ENCODE data around the gene GABPB2.

GABPB2 gene

DNA sequence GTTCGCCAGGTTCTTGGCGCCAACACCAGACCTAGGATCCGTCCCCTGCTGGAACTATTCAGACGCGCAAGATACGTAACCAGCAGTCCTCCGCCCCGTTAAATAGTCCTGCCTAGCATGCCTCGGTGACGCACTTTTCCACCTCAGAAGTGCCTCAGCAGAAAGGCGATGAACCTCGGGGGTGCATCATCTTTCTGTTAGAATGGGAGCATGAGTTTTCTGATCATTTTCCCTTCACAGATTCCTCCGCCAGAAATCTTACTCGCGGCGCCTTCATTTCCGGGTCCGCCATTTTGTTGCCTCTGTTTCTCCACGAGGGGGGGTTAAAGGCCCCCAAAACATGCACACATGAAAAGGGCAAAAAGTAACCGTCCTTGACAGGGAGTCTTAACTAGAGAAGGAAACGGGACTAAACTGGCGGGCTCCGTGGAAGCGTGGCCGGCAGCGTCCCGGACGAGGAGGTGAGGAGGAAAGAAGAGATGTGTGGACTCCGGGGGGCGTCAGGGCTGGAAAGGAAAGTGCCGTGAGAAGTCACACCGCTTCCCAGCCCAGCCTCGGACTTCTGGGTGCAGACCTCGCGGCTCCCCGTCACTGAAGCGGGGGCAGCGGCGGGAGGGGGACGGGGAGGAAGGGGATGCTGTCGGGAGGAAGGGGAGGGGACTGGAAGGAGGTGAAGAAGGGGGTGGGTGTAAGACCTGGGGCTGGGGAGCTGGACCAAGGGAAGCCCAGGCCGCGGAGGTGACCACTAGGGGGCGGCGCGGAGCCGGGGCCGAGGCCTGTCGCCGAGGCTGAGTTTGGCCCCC, at the start of gene GABPB2:
Gene GABPB2 (plus strand): TSS at position 288 of the 803 bp plus-strand sequence. CDS start 17,429 bp downstream, outside the sequence.
- Histone ChIP-seq H3K9me3 (ENCODE audit: insufficient read depth, low read depth, low read length) (no peaks in the 10 kb centered on the region), H3K36me3 (ENCODE audit: insufficient read depth, low read length) (peaks cover 12% of the 10 kb centered on the region), H3K4me3 (ENCODE audit: low read length, poor library complexity, severe bottlenecking) (peak within 1 kb of the TSS; percentile 92), H3F3A (ENCODE audit: low read depth) (peaks cover 7% of the 10 kb centered on the region; the same call in 1 of the 2 replicates), H3K27me3 (ENCODE audit: insufficient read depth, low read length, poor library complexity, severe bottlenecking) (no peaks in the 10 kb centered on the region), H3K4me2 (ENCODE audit: low read depth, low read length, poor library complexity, severe bottlenecking) (peak within 1 kb of the TSS; percentile 68), H2AFZ (ENCODE audit: low read length) (peak within 1 kb of the TSS; percentile 88), H3K79me2 (ENCODE audit: insufficient read depth, low read length) (peaks cover 49% of the 10 kb centered on the region), H3K4me1 (ENCODE audit: insufficient read depth, low read length, poor library complexity, severe bottlenecking) (peaks cover 25% of the 10 kb centered on the region), H3K9ac (ENCODE audit: low read depth, low read length, poor library complexity, severe bottlenecking) (peak within 1 kb of the TSS; percentile 98), H3K9me2 (replicated peaks; ENCODE audit: low read depth, low read length) (no peaks in the 10 kb centered on the region), H4K20me1 (ENCODE audit: insufficient read depth, low read length, poor library complexity, severe bottlenecking) (peaks cover 6% of the 10 kb centered on the region)
- TF ChIP-seq EZH2phosphoT487 (IDR thresholded peaks at IDR 0.05; ENCODE audit: borderline replicate concordance) = no peak
- TF ChIP-seq, protein P1, sequence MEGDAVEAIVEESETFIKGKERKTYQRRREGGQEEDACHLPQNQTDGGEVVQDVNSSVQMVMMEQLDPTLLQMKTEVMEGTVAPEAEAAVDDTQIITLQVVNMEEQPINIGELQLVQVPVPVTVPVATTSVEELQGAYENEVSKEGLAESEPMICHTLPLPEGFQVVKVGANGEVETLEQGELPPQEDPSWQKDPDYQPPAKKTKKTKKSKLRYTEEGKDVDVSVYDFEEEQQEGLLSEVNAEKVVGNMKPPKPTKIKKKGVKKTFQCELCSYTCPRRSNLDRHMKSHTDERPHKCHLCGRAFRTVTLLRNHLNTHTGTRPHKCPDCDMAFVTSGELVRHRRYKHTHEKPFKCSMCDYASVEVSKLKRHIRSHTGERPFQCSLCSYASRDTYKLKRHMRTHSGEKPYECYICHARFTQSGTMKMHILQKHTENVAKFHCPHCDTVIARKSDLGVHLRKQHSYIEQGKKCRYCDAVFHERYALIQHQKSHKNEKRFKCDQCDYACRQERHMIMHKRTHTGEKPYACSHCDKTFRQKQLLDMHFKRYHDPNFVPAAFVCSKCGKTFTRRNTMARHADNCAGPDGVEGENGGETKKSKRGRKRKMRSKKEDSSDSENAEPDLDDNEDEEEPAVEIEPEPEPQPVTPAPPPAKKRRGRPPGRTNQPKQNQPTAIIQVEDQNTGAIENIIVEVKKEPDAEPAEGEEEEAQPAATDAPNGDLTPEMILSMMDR (conservative IDR thresholded peaks at IDR 0.05; ENCODE audit: low read length) = peak; percentile 77

DNA sequence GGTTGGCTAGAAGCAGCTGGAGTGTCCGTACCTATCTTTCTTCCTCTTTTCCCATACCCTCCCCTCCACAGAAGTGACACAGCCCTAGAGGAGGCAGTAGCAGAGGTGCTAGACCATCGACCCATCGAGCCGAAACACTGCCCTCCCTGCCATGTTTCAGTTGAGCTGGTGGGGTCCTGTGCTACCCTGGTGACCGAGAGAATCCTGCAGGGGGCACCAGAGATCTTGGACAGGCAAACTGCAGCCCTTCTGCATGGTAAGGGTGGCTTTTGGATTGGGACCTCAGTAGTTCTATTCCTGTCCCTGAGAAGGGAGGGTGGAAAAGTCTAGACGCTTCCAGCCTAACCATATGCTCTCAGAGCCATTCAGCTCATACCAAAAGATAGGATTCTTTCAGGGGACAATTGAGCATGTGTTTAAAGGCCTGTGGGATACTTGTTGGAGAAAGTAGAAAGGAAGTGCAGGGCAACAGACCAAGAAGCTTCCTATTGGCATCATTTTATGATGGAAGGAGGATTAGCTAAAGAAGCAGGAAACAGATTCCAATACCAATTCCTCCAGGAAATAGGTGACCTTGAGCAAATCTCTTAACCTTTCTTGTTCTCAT, 45.9 kb upstream of the GABPB2 start:
- H4K20me1 ChIP-seq (ENCODE audit: insufficient read depth, low read length, poor library complexity, severe bottlenecking) = no peaks in the 10 kb centered on the region
- no peaks in the 10 kb centered on the region for H3F3A ChIP-seq (ENCODE audit: low read depth)
- H3K9me2 ChIP-seq (replicated peaks; ENCODE audit: low read depth, low read length) = no peaks in the 10 kb centered on the region
- H3K27me3 ChIP-seq (ENCODE audit: insufficient read depth, low read length, poor library complexity, severe bottlenecking) = no peaks in the 10 kb centered on the region
- no peak overlapping the region for H3K4me3 ChIP-seq (ENCODE audit: low read length, poor library complexity, severe bottlenecking)
- H2AFZ ChIP-seq (ENCODE audit: low read length) = no peak overlapping the region
- no peaks in the 10 kb centered on the region for H3K9me3 ChIP-seq (ENCODE audit: insufficient read depth, low read depth, low read length)
- H3K4me2 ChIP-seq (ENCODE audit: low read depth, low read length, poor library complexity, severe bottlenecking) = no peak overlapping the region
- peaks cover 11% of the 10 kb centered on the region; the same call in 1 of the 2 replicates for H3K36me3 ChIP-seq (ENCODE audit: insufficient read depth, low read length)
- no peak overlapping the region for H3K9ac ChIP-seq (ENCODE audit: low read depth, low read length, poor library complexity, severe bottlenecking)
- H3K79me2 ChIP-seq (ENCODE audit: insufficient read depth, low read length) = no peaks in the 10 kb centered on the region
- H3K4me1 ChIP-seq (ENCODE audit: insufficient read depth, low read length, poor library complexity, severe bottlenecking) = no peaks in the 10 kb centered on the region
- no peak for TF ChIP-seq EZH2phosphoT487 (IDR thresholded peaks at IDR 0.05; ENCODE audit: borderline replicate concordance)
- TF ChIP-seq, protein P1 (conservative IDR thresholded peaks at IDR 0.05; ENCODE audit: low read length) = peak; percentile 92

DNA sequence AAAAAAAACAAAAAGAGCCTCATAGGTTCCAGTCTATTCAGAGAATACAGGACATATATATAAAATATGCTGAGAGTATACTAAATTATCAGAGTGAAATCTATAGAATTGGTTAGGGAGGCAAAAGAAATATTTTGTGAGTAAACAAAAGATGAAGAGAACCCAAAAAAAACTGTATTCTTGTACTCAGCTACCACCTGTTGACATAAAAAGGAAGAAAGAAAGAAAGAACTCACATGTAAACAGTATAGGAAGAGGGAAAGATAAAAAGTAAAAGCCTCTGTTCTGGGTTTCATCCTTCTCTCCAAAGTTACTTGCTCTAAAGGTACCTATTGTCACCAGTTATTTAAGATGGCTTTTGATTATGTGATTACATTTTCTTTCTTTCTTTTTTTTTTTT, 44.1 kb upstream of the GABPB2 start:
- Histone ChIP-seq H3K4me3 (ENCODE audit: low read length, poor library complexity, severe bottlenecking) (no peak overlapping the region), H3F3A (ENCODE audit: low read depth) (no peaks in the 10 kb centered on the region), H3K4me2 (ENCODE audit: low read depth, low read length, poor library complexity, severe bottlenecking) (no peak overlapping the region), H3K9ac (ENCODE audit: low read depth, low read length, poor library complexity, severe bottlenecking) (no peak overlapping the region), H3K36me3 (ENCODE audit: insufficient read depth, low read length) (peaks cover 15% of the 10 kb centered on the region; the same call in 1 of the 2 replicates), H4K20me1 (ENCODE audit: insufficient read depth, low read length, poor library complexity, severe bottlenecking) (no peaks in the 10 kb centered on the region), H3K9me2 (replicated peaks; ENCODE audit: low read depth, low read length) (no peaks in the 10 kb centered on the region), H3K27me3 (ENCODE audit: insufficient read depth, low read length, poor library complexity, severe bottlenecking) (no peaks in the 10 kb centered on the region), H3K9me3 (ENCODE audit: insufficient read depth, low read depth, low read length) (no peaks in the 10 kb centered on the region), H3K79me2 (ENCODE audit: insufficient read depth, low read length) (no peaks in the 10 kb centered on the region), H2AFZ (ENCODE audit: low read length) (no peak overlapping the region), H3K4me1 (ENCODE audit: insufficient read depth, low read length, poor library complexity, severe bottlenecking) (no peaks in the 10 kb centered on the region)
- no peak for TF ChIP-seq EZH2phosphoT487 (IDR thresholded peaks at IDR 0.05; ENCODE audit: borderline replicate concordance)
- TF ChIP-seq, protein P1 (conservative IDR thresholded peaks at IDR 0.05; ENCODE audit: low read length) = no peak

All from Loucy (cell line).